GM12891 (cell line): ENCODE data around the gene EIF4ENIF1.

Experiments
- DNase-seq: peaks from one replicate; pipeline ENCODE4 v3.0.0; 2011; ENCODE audit warnings: low spot score; ENCODE audit not compliant: insufficient read length
- FAIRE-seq: peaks from 2 replicates; lab custom pipeline; 2011; peaks lifted over from hg19 to GRCh38; lab: Jason Lieb, UNC
- PAX5 ChIP-seq: IDR thresholded peaks from 2 replicates; pipeline ENCODE4 v1.6.1; 2011; ENCODE audit warnings: low read length, moderate library complexity, mild to moderate bottlenecking; ENCODE audit not compliant: insufficient read depth, severe bottlenecking
- POLR2A ChIP-seq: IDR thresholded peaks from 2 replicates; pipeline ENCODE4 v1.6.1; 2011; ENCODE audit warnings: low read depth, low read length, control low read depth
- POLR2AphosphoS5 ChIP-seq: IDR thresholded peaks from 2 replicates; pipeline ENCODE4 v1.6.1; 2011; ENCODE audit warnings: low read depth, low read length, control low read depth
- POU2F2 ChIP-seq: IDR thresholded peaks from 2 replicates; pipeline ENCODE4 v1.6.1; 2011; ENCODE audit warnings: low read depth, mild to moderate bottlenecking, control low read depth, low read length, moderate library complexity
- SPI1 ChIP-seq: IDR thresholded peaks from 2 replicates; pipeline ENCODE4 v1.6.1; 2011; ENCODE audit warnings: low read depth, low read length, control low read depth
- TAF1 ChIP-seq: IDR thresholded peaks from 2 replicates; pipeline ENCODE4 v1.6.1; 2011; ENCODE audit warnings: low read depth, low read length, control low read depth

The EIF4ENIF1 gene

GRCh38 chr22:31477329-31477728, 12.3 kb downstream of the EIF4ENIF1 start:
- peak; percentile 30 for DNase-seq
- TF ChIP-seq SPI1, result peak; percentile 95
- no peak for TF ChIP-seq POLR2AphosphoS5
- no peak for TF ChIP-seq POU2F2
- no peak for TF ChIP-seq POLR2A
- FAIRE-seq, result peak; percentile 52

- FAIRE-seq (no peak), DNase-seq (no peak)
- TF ChIP-seq SPI1 (no peak), PAX5 (no peak), TAF1 (no peak), POLR2AphosphoS5 (no peak), POLR2A (no peak), POU2F2 (no peak)
Observed at GRCh38 chr22:31475800-31476199, 13.8 kb downstream of the EIF4ENIF1 start.

- no peak for DNase-seq
- TF ChIP-seq POLR2AphosphoS5 (no peak), POU2F2 (no peak), PAX5 (no peak), SPI1 (no peak), TAF1 (no peak), POLR2A (no peak)
- FAIRE-seq, result no peak
Observed at GRCh38 chr22:31474743-31475142, 14.9 kb downstream of the EIF4ENIF1 start.

- DNase-seq, result no peak
- peak; percentile 63 for FAIRE-seq
- TF ChIP-seq POLR2A, result no peak
- no peak for TF ChIP-seq POU2F2
- TF ChIP-seq POLR2AphosphoS5, result no peak
- no peak for TF ChIP-seq SPI1
- no peak for TF ChIP-seq PAX5
- TF ChIP-seq TAF1, result no peak
Observed at GRCh38 chr22:31465307-31465706, 24.3 kb downstream of the EIF4ENIF1 start.

GRCh38 chr22:31461699-31462098, 27.9 kb downstream of the EIF4ENIF1 start:
- FAIRE-seq, result no peak
- no peak for DNase-seq
- TF ChIP-seq SPI1 (no peak), POLR2AphosphoS5 (no peak), POU2F2 (no peak), POLR2A (no peak), TAF1 (no peak), PAX5 (no peak)

GRCh38 chr22:31451709-31452571, 37.7 kb downstream of the EIF4ENIF1 start:
- no peak for TF ChIP-seq POLR2AphosphoS5
- TF ChIP-seq TAF1, result no peak
- TF ChIP-seq PAX5, result no peak
- TF ChIP-seq POLR2A, result no peak
- TF ChIP-seq SPI1, result no peak
- TF ChIP-seq POU2F2, result no peak
- no peak for DNase-seq
- peak; percentile 41 for FAIRE-seq

GRCh38 chr22:31449506-31449905, 40.1 kb downstream of the EIF4ENIF1 start:
- FAIRE-seq, result no peak
- no peak for TF ChIP-seq PAX5
- no peak for TF ChIP-seq POU2F2
- TF ChIP-seq TAF1, result no peak
- no peak for TF ChIP-seq SPI1
- TF ChIP-seq POLR2A, result no peak
- TF ChIP-seq POLR2AphosphoS5, result no peak

GRCh38 chr22:31448382-31448781, 41.3 kb downstream of the EIF4ENIF1 start:
- FAIRE-seq, result no peak

More at GRCh38 chr22:31449506-31449905, 40.1 kb downstream of the EIF4ENIF1 start:
- DNase-seq, result no peak

GRCh38 chr22:31447337-31447736, 42.3 kb downstream of the EIF4ENIF1 start:
- FAIRE-seq (no peak), DNase-seq (no peak)
- TF ChIP-seq POLR2AphosphoS5, result no peak
- TF ChIP-seq POLR2A, result no peak
- no peak for TF ChIP-seq SPI1
- TF ChIP-seq TAF1, result no peak
- TF ChIP-seq POU2F2, result no peak
- no peak for TF ChIP-seq PAX5

More at GRCh38 chr22:31448382-31448781, 41.3 kb downstream of the EIF4ENIF1 start:
- no peak for DNase-seq
- no peak for TF ChIP-seq PAX5
- no peak for TF ChIP-seq SPI1
- TF ChIP-seq POU2F2, result no peak
- no peak for TF ChIP-seq TAF1
- TF ChIP-seq POLR2AphosphoS5, result no peak
- TF ChIP-seq POLR2A, result no peak
